GM23248 (cell line): ENCODE data around the gene BEST2. TPM values are rescaled to one million over a fixed set of nuclear protein-coding genes. Genes with fewer than 3 reads are reported as not detected.

Experiments
- DNase-seq: peaks from one replicate; pipeline ENCODE4 v3.0.0-alpha.2; 2015
- H2AFZ ChIP-seq: fragments of 200-600 bp; sonication (generic); 2 replicates; pipeline ENCODE4 v1.6.1; 2016; ENCODE audit warnings: antibody characterized with exemption
- H3F3A ChIP-seq: fragments of 200-600 bp; sonication (generic); 2 replicates; pipeline ENCODE4 v1.6.1; 2016; ENCODE audit warnings: mild to moderate bottlenecking, antibody characterized with exemption, mixed run types; ENCODE audit not compliant: insufficient read depth
- H3K27ac ChIP-seq: fragments of 200-600 bp; sonication (generic); 2 replicates; pipeline ENCODE4 v1.5.1; 2016; ENCODE audit warnings: mild to moderate bottlenecking
- H3K27me3 ChIP-seq: fragments of 200-600 bp; sonication (generic); replicated peaks from 2 replicates; pipeline ENCODE4 v1.6.1; 2016; ENCODE audit warnings: mild to moderate bottlenecking; ENCODE audit not compliant: insufficient read depth
- H3K36me3 ChIP-seq: fragments of 200-600 bp; sonication (generic); 2 replicates; pipeline ENCODE4 v1.6.1; 2016; ENCODE audit warnings: low read depth, mild to moderate bottlenecking
- H3K4me1 ChIP-seq: fragments of 200-600 bp; sonication (generic); 2 replicates; pipeline ENCODE4 v1.6.1; 2016; ENCODE audit warnings: mild to moderate bottlenecking; ENCODE audit not compliant: insufficient read depth
- H3K4me2 ChIP-seq: fragments of 200-600 bp; sonication (generic); one replicate; pipeline ENCODE4 v1.6.1; 2016; ENCODE audit warnings: mild to moderate bottlenecking; ENCODE audit not compliant: unreplicated experiment
- H3K4me3 ChIP-seq: fragments of 200-600 bp; sonication (generic); 2 replicates; pipeline ENCODE4 v1.5.1; 2016; ENCODE audit warnings: mild to moderate bottlenecking
- H3K79me2 ChIP-seq: fragments of 200-600 bp; sonication (generic); 2 replicates; pipeline ENCODE4 v1.6.1; 2016; ENCODE audit warnings: mild to moderate bottlenecking; ENCODE audit not compliant: insufficient read depth
- H3K9ac ChIP-seq: fragments of 200-600 bp; sonication (generic); 2 replicates; pipeline ENCODE4 v1.6.1; 2016; ENCODE audit warnings: mild to moderate bottlenecking
- H3K9me2 ChIP-seq: fragments of 200-600 bp; sonication (generic); 2 replicates; pipeline ENCODE4 v1.6.1; 2016; ENCODE audit warnings: mixed run types, mild to moderate bottlenecking, moderate library complexity; ENCODE audit not compliant: insufficient read depth
- H3K9me3 ChIP-seq: fragments of 200-600 bp; sonication (generic); one replicate; pipeline ENCODE4 v1.6.1; 2017; ENCODE audit warnings: low read depth
- H4K20me1 ChIP-seq: fragments of 200-600 bp; sonication (generic); 2 replicates; pipeline ENCODE4 v1.6.0; 2016; ENCODE audit not compliant: insufficient read depth
- EZH2 ChIP-seq: fragments of 200-600 bp; sonication (generic); IDR thresholded peaks from 2 replicates; pipeline ENCODE4 v1.6.1; 2018; ENCODE audit warnings: antibody characterized with exemption, mild to moderate bottlenecking; ENCODE audit not compliant: insufficient read depth, poor library complexity, severe bottlenecking
- EZH2phosphoT487 ChIP-seq: fragments of 200-600 bp; sonication (generic); IDR thresholded peaks from 2 replicates; pipeline ENCODE4 v1.6.1; 2018; ENCODE audit warnings: antibody characterized with exemption, moderate library complexity, mild to moderate bottlenecking, low read depth; ENCODE audit not compliant: insufficient read depth
- WGBS, 2 experiments: methylation state at CpG; one replicate each; pipeline ENCODE4 v1.1.6; 2015 to 2017; ENCODE audit warnings: low lambda C conversion rate in 2 of 2, low coverage in 1 of 2; ENCODE audit errors: missing lambda C conversion rate in 2 of 2; 5-methylcytosine and 5-hydroxymethylcytosine counted together
- in situ Hi-C: fragments of 300-500 bp; cut with MboI; formaldehyde crosslinking; loops from 2 replicates; pipeline ENCODE4 v1.15.0; 2020
- polyA plus RNA-seq: library from polyadenylated mRNA; unstranded; fragments of >200 nt; fragmentation: Nextera tagmentation; extraction: Ambion mirVana; gene quantifications from 2 replicates; pipeline ENCODE4 v1.2.1, GENCODE V29; 2016
- total RNA-seq: library from RNA; depleted of rRNA; stranded (reverse); fragments of >200 nt; shearing (Covaris generic); gene quantifications from 2 replicates; pipeline ENCODE4 v1.2.3, GENCODE V29; 2014

Gene BEST2
- total and polyA plus RNA-seq, 2 experiments from 2014 or later: not detected

DNA sequence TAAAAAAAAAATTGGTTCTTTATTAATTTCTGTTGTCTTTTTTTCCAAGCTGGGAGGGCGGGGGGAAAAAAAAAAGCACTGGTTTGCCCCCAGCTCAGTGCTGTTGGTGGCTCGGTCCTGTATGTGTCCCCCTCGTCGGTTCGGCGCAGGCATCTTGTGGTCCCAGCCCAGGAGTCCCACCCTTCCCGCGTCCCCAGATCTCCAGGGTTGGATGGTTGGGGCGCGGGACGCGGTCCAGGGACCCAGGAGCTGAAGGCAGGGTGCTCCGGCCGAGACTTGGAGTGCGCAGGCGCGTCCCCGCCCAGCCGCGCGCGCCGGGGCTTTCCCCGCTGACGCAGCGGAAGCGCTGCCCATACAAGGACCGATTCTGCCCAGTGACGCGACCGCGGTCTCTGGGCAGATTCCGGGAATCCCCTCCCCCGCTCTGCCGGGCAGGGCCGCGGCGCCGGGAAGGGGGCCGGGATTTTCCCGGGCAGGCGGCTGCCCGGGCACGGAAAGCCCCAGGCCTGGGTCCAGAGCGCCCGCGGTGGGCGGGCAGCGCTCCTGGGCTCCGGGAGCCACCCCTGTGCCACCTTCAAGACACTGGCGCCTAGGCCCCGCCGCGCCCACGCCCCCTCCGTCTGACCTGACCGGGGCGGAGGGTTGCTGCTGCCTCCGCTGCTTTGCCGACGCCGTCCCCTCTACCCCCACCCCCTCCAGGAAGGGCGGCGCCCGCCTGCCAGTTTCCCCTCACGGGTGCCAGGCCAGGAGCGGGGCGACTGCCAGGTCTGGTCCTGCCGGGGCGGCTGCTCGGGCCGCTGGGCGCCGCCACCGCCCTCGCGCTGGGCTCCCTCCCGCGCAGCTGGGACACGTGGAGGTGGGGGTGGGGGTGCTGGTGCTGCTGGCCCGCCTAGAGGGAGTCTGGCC lies 42.0 kb downstream of the BEST2 start:
- in situ Hi-C loops: no loop called here
- no peak overlapping the region for H2AFZ ChIP-seq

DNA sequence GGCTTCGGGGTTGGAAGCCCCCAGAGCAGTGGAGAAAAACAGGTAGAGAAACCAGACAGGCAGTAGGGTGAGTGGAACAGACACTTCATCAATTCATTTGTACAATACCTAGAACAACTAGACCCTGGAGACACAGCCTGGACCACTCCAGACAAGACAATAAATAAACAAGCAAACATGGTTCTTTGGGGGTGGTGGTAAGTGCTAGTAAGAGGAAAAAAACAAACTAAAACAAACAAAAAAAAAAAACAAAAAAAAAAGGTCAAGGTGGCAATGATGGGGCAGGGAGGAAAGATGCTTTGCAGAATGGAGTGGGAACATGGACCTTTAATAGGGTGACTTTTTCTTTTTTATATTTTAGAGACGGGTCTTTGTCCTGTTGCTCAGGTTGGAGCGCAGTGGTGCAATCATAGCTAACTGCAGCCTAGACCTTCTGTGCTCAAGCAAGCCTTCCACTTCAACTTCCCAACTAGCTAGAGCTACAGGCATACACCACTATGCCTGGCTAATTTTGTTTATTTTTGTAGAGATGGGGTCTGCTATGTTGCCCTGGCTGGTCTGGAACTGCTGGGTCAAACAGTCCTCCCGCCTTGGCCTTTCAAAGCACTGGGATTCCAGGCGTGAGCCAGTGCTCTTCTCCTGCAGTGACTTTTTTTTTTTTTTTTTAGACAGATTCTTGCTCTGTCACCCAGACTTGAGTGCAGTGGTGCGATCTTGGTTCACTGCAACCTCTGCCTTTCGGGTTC lies 42.8 kb downstream of the BEST2 start:
- H3K79me2 ChIP-seq: peaks cover 19% of the 10 kb centered on the region
- H3K36me3 ChIP-seq: no peaks in the 10 kb centered on the region
- peak overlapping the region; percentile 99 for H3K27ac ChIP-seq
- peak overlapping the region; percentile 93 for H3K4me3 ChIP-seq
- 70 to 71% methylated on average over 7 of the region's 7 CpGs for WGBS, 2 experiments
- peak; percentile 43 for DNase-seq
- H3K9me2 ChIP-seq: no peaks in the 10 kb centered on the region
- TF ChIP-seq EZH2phosphoT487 (no peak), EZH2 (no peak)
- no peaks in the 10 kb centered on the region for H4K20me1 ChIP-seq
- peak overlapping the region; percentile 85 for H3K4me2 ChIP-seq
- peak overlapping the region; percentile 98 for H3K9ac ChIP-seq
- H3K27me3 ChIP-seq: no peaks in the 10 kb centered on the region
- H2AFZ ChIP-seq: no peak overlapping the region
- H3K4me1 ChIP-seq: peaks cover 19% of the 10 kb centered on the region
- peaks cover 42% of the 10 kb centered on the region for H3F3A ChIP-seq
- in situ Hi-C loops: no loop called here
- H3K9me3 ChIP-seq: no peaks in the 10 kb centered on the region

More for the DNA sequence above, 42.0 kb downstream of the BEST2 start:
- peak; percentile 95 for DNase-seq
- H3K9me2 ChIP-seq: no peaks in the 10 kb centered on the region
- H3K79me2 ChIP-seq: peaks cover 19% of the 10 kb centered on the region
- peak overlapping the region; percentile 99 for H3K27ac ChIP-seq
- no peaks in the 10 kb centered on the region for H3K9me3 ChIP-seq
- H3K27me3 ChIP-seq: no peaks in the 10 kb centered on the region
- H3K36me3 ChIP-seq: no peaks in the 10 kb centered on the region
- H3K4me3 ChIP-seq: peak overlapping the region; percentile 93
- H3F3A ChIP-seq: peaks cover 48% of the 10 kb centered on the region
- peaks cover 27% of the 10 kb centered on the region for H3K4me1 ChIP-seq
- 1 to 2% methylated on average over 53 to 68 of the region's 81 CpGs for WGBS, 2 experiments
- H3K9ac ChIP-seq: peak overlapping the region; percentile 98
- no peak for TF ChIP-seq EZH2phosphoT487
- TF ChIP-seq EZH2: no peak
- H4K20me1 ChIP-seq: no peaks in the 10 kb centered on the region
- H3K4me2 ChIP-seq: peak overlapping the region; percentile 90

DNA sequence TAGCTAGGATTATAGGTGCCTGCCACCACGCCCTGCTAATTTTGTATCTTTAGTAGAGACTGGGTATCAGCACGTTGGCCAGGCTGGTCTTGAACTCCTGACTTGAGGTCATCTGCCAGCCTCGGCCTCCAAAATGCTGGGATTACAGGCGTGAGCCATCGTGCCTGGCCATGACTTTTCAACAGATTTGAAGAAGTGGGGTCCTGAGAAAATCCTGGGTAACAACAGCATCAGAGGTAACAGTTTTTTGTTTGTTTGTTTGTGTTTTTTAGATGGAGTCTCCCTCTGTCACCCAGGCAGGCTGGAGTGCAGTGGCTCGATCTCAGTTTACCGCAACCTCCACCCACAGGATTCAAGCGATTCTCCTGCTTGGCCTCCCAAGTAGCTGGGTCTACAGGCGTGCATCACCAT lies 43.4 kb downstream of the BEST2 start:
- H3K27ac ChIP-seq: peak overlapping the region; percentile 99
- TF ChIP-seq EZH2phosphoT487 (no peak), EZH2 (no peak)
- no peaks in the 10 kb centered on the region for H3K36me3 ChIP-seq

DNA sequence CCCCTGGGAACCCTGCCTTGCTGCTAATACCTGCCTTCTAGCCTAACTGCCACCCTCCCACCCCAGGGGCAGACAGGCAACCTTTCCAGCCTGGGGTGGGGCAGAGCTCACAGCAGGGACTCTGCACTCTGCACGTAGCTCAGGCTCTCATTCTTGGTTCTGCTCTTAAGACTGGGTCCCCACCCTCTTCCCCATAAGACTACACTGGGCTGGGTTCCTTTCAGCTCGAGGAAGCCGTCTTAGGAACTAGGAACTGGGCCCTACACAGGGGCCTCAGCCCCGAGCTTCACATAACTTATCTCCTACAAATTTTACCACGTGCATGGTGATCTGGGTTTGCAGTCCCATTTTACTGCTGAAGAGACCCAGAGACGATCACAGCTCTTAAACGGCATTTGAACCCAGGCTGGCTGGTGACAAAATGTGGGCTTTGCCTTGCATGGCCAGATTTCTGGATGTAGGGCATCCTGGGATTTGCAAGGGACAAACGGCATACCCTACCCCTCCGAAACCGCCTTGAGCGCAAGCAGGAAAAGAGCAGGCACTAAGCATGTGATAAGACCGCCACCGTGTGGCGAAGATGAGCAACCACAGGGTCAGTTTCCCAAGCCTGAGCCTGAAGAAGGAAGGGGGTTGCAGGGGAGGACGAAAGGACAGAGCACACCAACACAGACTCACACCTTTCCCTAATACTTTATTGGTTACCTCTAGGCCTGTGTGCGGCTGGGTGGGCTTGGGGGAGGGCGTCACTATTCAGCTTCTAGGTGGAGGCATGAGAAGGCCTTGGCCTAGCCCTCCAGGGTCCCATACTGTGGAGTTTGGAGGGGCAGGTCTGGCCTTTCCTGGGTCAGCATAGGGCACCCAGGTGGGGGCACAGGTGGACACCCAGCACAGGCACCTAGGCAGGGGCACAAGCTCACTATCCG lies 44.8 kb downstream of the BEST2 start:
- Histone ChIP-seq H3K4me3 (0 out of 2 replicates have a peak overlapping the region, but pooled peaks have one; percentile 25), H3K9me2 (no peaks in the 10 kb centered on the region), H3K4me1 (peaks cover 10% of the 10 kb centered on the region; the same call in 1 of the 2 replicates), H3K4me2 (peak overlapping the region; percentile 43), H3K27me3 (no peaks in the 10 kb centered on the region), H3K9ac (peak overlapping the region; percentile 11; the same call in 1 of the 2 replicates), H3K36me3 (no peaks in the 10 kb centered on the region), H3F3A (peaks cover 40% of the 10 kb centered on the region), H3K79me2 (peaks cover 19% of the 10 kb centered on the region), H3K9me3 (no peaks in the 10 kb centered on the region), H3K27ac (peak overlapping the region; percentile 34), H2AFZ (peak overlapping the region; percentile 50), H4K20me1 (no peaks in the 10 kb centered on the region)
- WGBS, 2 experiments: 5% methylated on average over 18 of the region's 18 CpGs
- DNase-seq: peak; percentile 85
- in situ Hi-C loops: no loop called here
- TF ChIP-seq EZH2phosphoT487: no peak
- no peak for TF ChIP-seq EZH2

More for the DNA sequence above, 43.4 kb downstream of the BEST2 start:
- WGBS, 2 experiments: 91 to 92% methylated on average over 9 of the region's 9 CpGs
- no peak overlapping the region for H3K4me3 ChIP-seq
- H3K27me3 ChIP-seq: no peaks in the 10 kb centered on the region
- no peak for DNase-seq
- H3K4me1 ChIP-seq: peaks cover 19% of the 10 kb centered on the region
- no peak overlapping the region for H2AFZ ChIP-seq
- H3K9ac ChIP-seq: 0 out of 2 replicates have a peak overlapping the region, but pooled peaks have one; percentile 98
- no peaks in the 10 kb centered on the region for H3K9me3 ChIP-seq
- H3K4me2 ChIP-seq: no peak overlapping the region
- peaks cover 41% of the 10 kb centered on the region for H3F3A ChIP-seq
- no peaks in the 10 kb centered on the region for H3K9me2 ChIP-seq
- peaks cover 19% of the 10 kb centered on the region for H3K79me2 ChIP-seq
- in situ Hi-C loops: no loop called here
- H4K20me1 ChIP-seq: no peaks in the 10 kb centered on the region
